ENCODE data around the gene GSTT2. TPM values are rescaled to one million over a fixed set of nuclear protein-coding genes. Genes with fewer than 3 reads are reported as not detected.
A peak's percentile ranks its signal among the peaks of the same experiment; 100 is the strongest.

The GSTT2 gene
- total and polyA plus RNA-seq, 9 of the 15 experiments (the other 6 are each of a cell fraction or from before 2014, with no cell fraction given), result not detected

DNA sequence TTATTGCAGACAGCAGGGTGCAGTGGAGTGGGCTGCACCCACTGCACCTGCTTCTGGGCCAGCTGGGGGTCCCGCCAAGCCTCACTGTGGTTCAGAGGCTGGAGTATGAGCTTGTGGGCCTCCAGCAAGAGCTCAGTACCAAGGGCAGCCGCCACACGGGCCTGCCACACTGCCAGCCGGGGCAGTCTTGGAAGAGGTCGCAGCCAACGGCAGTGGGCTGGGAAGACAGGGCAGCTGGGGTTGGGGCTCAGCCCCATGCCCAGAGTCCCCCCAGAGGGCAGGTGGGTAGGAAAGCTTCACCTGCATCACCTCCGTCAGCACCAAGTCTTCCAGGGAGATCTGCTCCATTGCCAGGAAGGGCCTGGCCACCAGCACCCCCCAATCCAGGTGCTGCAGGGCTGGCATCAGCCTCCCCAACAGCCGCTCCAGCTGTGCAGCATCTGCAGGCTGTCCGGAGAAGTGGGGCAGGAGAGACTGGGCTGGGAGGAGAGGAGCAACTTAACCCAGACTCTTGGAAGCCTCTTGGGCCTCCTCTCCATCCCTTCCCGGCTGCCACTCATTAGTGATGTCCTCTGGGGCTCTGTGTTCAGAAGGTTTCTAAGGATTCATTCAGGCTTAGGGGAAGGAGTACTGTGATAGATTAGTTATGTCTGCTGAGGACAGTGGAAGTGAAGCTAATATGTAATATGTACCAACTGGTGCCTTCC, 26.4 kb downstream of the GSTT2 start:
- H3K9me1 ChIP-seq (ENCODE audit: control insufficient read depth, insufficient read depth, low read length), result no peaks in the 10 kb centered on the region
- peaks cover 3% of the 10 kb centered on the region; the same call in 1 of the 2 replicates for H3K9me3 ChIP-seq (replicated peaks; ENCODE audit: control insufficient read depth, insufficient read depth, low read depth, low read length)
- WGBS (ENCODE audit: insufficient coverage, low coverage, missing lambda C conversion rate), result 32% methylated on average over 8 of the region's 10 CpGs
- no peaks in the 10 kb centered on the region for H3K36me3 ChIP-seq (ENCODE audit: control insufficient read depth, insufficient read depth, low read length)
- BruUV-seq (replicated peaks), result no TSS peak
- in situ Hi-C loops (cut with MboI) (loop anchor here (5.0 kb wide), 1 partner anchor 69 kb away; no protein-coding TSS in a partner anchor), intact Hi-C loops (cut with micrococcal nuclease) (no loop called here)
- DNase-seq (ENCODE audit: extremely low read depth in 1 of 4, low spot score in 3 of 4) (no peak), FAIRE-seq (no peak), ATAC-seq (no peak)
- H2AFZ ChIP-seq (ENCODE audit: low read depth, low read length), result no peak overlapping the region
- H3K79me2 ChIP-seq (ENCODE audit: control insufficient read depth, insufficient read depth, low read length), result peaks cover 2% of the 10 kb centered on the region; the same call in 2 of the 3 replicates
- no peak overlapping the region for H3K4me2 ChIP-seq (ENCODE audit: insufficient read depth, low read length)
- H3K9ac ChIP-seq (ENCODE audit: insufficient read depth in 1 of 2, low read depth in 2 of 2, low read length in 2 of 2), result no peak overlapping the region
- no peaks in the 10 kb centered on the region for H3K27me3 ChIP-seq (ENCODE audit: control insufficient read depth in 2 of 2, insufficient read depth in 2 of 2, low read length in 2 of 2)
- POLR2A ChIA-PET, result interaction anchor here (1.1 kb wide), 1 partner anchor 10 kb away, joined by 3 read pairs; no protein-coding TSS in a partner anchor
- TF ChIP-seq MLX (CRISPR knock-in tag; conservative IDR thresholded peaks at IDR 0.05) (no peak), CSDE1 (IDR thresholded peaks at IDR 0.05) (no peak), ZBTB17 (CRISPR knock-in tag; IDR thresholded peaks at IDR 0.05) (peak; percentile 97), ZNF23 (CRISPR knock-in tag; IDR thresholded peaks at IDR 0.05) (peak; percentile 83; the same call in 1 of the 2 replicates)
- TF ChIP-seq, protein P1, sequence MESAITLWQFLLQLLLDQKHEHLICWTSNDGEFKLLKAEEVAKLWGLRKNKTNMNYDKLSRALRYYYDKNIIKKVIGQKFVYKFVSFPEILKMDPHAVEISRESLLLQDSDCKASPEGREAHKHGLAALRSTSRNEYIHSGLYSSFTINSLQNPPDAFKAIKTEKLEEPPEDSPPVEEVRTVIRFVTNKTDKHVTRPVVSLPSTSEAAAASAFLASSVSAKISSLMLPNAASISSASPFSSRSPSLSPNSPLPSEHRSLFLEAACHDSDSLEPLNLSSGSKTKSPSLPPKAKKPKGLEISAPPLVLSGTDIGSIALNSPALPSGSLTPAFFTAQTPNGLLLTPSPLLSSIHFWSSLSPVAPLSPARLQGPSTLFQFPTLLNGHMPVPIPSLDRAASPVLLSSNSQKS (CRISPR knock-in tag; IDR thresholded peaks at IDR 0.05), result no peak
- TF ChIP-seq, protein P2, sequence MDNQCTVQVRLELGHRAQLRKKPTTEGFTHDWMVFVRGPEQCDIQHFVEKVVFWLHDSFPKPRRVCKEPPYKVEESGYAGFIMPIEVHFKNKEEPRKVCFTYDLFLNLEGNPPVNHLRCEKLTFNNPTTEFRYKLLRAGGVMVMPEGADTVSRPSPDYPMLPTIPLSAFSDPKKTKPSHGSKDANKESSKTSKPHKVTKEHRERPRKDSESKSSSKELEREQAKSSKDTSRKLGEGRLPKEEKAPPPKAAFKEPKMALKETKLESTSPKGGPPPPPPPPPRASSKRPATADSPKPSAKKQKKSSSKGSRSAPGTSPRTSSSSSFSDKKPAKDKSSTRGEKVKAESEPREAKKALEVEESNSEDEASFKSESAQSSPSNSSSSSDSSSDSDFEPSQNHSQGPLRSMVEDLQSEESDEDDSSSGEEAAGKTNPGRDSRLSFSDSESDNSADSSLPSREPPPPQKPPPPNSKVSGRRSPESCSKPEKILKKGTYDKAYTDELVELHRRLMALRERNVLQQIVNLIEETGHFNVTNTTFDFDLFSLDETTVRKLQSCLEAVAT (IDR thresholded peaks at IDR 0.05), result peak in 1 of 2 experiments; percentile 90; a peak in 2 of 4 replicates
- H4K20me1 ChIP-seq (replicated peaks; ENCODE audit: control insufficient read depth, insufficient read depth, low read length), result no peaks in the 10 kb centered on the region
- no peak overlapping the region for H3K4me3 ChIP-seq
- CTCF ChIA-PET (ENCODE audit: low intra/inter-chr PET ratio), result no interaction called here
- H3K4me1 ChIP-seq (replicated peaks in 1 of 2; ENCODE audit: control insufficient read depth in 2 of 2, insufficient read depth in 2 of 2, low read length in 2 of 2), result peaks cover 14 to 21% of the 10 kb centered on the region in 2 experiments; a peak in 4 of 5 replicates
- no peak overlapping the region for H3K27ac ChIP-seq (ENCODE audit: extremely low read depth, low read depth, low read length)

Measured in K562 (cell line).